SK-N-SH (cell line): ENCODE results near the gene CACYBP. TPM values are rescaled to one million over a fixed set of nuclear protein-coding genes. Genes with fewer than 3 reads are reported as not detected.

Source experiments
- CTCF ChIA-PET: fragments of 300-600, 350-600 bp; formaldehyde crosslinking; extraction: SDS; loops from one replicate; lab custom pipeline; 2021; lab: Yijun Ruan, JAX
- POLR2A ChIA-PET: fragments of 350-600 bp; sonication (Branson Sonifier 250); formaldehyde crosslinking; extraction: SDS; loops from one replicate; lab custom pipeline; 2020; ENCODE audit warnings: antibody characterized with exemption, inconsistent platforms; lab: Yijun Ruan, JAX
- DNase-seq: peaks from one replicate; pipeline ENCODE4 v3.0.0; 2012
- H2AFZ ChIP-seq: fragments of 200-600 bp; sonication (generic); 2 replicates; pipeline ENCODE4 v1.8.1; 2016; ENCODE audit warnings: antibody characterized with exemption, mild to moderate bottlenecking, low read depth
- H3F3A ChIP-seq: fragments of 200-600 bp; sonication (generic); replicated peaks from 2 replicates; pipeline ENCODE3; 2016; ENCODE audit warnings: antibody characterized with exemption, mild to moderate bottlenecking; ENCODE audit not compliant: insufficient read depth
- H3K27ac ChIP-seq, 2 experiments: fragments of 200-500 bp in 1 of 2; fragments of 200-600 bp in 1 of 2; sonication (Bioruptor generic) in 1 of 2; sonication (generic), shearing (Covaris generic) in 1 of 2; 2 replicates each; pipeline versions ENCODE4 v1.5.1 to v1.6.1; 2014 to 2016; ENCODE audit warnings: low read depth in 2 of 2, inconsistent platforms in 1 of 2, low read length in 1 of 2, mild to moderate bottlenecking in 1 of 2, mixed read lengths in 1 of 2
- H3K27me3 ChIP-seq: fragments of 200-600 bp; sonication (generic), shearing (Covaris generic); 2 replicates; pipeline ENCODE4 v1.6.1; 2016; ENCODE audit warnings: mixed run types; ENCODE audit not compliant: insufficient read depth
- H3K36me3 ChIP-seq, 2 experiments: fragments of 200-500 bp in 1 of 2; fragments of 200-600 bp in 1 of 2; sonication (Bioruptor generic) in 1 of 2; sonication (generic) in 1 of 2; replicated peaks in 1 of 2; 2 replicates each; pipeline versions ENCODE3 to v1.5.1; 2014 to 2016; ENCODE audit warnings: low read length in 1 of 2, mild to moderate bottlenecking in 1 of 2; ENCODE audit not compliant: insufficient read depth in 2 of 2, control insufficient read depth in 1 of 2
- H3K4me1 ChIP-seq, 2 experiments: fragments of 200-500 bp in 1 of 2; fragments of 200-600 bp in 1 of 2; sonication (Bioruptor generic) in 1 of 2; sonication (generic), shearing (Covaris generic) in 1 of 2; 2 replicates each; pipeline versions ENCODE4 v1.5.1 to v1.6.1; 2014 to 2016; ENCODE audit warnings: low read depth in 1 of 2, low read length in 1 of 2, mixed run types in 1 of 2; ENCODE audit not compliant: insufficient read depth in 2 of 2, control insufficient read depth in 1 of 2
- H3K4me2 ChIP-seq: fragments of 200-600 bp; sonication (generic), shearing (Covaris generic); 2 replicates; pipeline ENCODE4 v1.6.1; 2017; ENCODE audit warnings: mixed run types
- H3K4me3 ChIP-seq, 2 experiments: fragments of 200-500 bp in 1 of 2; fragments of 200-600 bp in 1 of 2; sonication (Bioruptor generic) in 1 of 2; sonication (generic), shearing (Covaris generic) in 1 of 2; 2 replicates each; pipeline versions ENCODE4 v1.5.1 to v1.8.1; 2014 to 2016; ENCODE audit warnings: low read depth in 2 of 2, inconsistent platforms in 1 of 2, low read length in 1 of 2, mild to moderate bottlenecking in 1 of 2, mixed read lengths in 1 of 2, moderate library complexity in 1 of 2
- H3K79me2 ChIP-seq: fragments of 200-600 bp; sonication (generic); 2 replicates; pipeline ENCODE4 v1.8.1; 2017; ENCODE audit warnings: mild to moderate bottlenecking; ENCODE audit not compliant: insufficient read depth
- H3K9ac ChIP-seq: fragments of 200-600 bp; sonication (generic); 2 replicates; pipeline ENCODE4 v1.6.1; 2017; ENCODE audit warnings: mixed run types
- H3K9me2 ChIP-seq: fragments of 200-600 bp; sonication (generic); 2 replicates; pipeline ENCODE4 v1.6.1; 2017; ENCODE audit warnings: mixed run types
- H3K9me3 ChIP-seq: fragments of 200-600 bp; sonication (generic); 2 replicates; pipeline ENCODE4 v1.6.1; 2017; ENCODE audit warnings: mixed run types, mild to moderate bottlenecking, moderate library complexity
- H4K20me1 ChIP-seq: fragments of 200-600 bp; sonication (generic); 2 replicates; pipeline ENCODE4 v1.6.1; 2017; ENCODE audit warnings: mild to moderate bottlenecking, mixed run types; ENCODE audit not compliant: insufficient read depth
- FOSL2 ChIP-seq: IDR thresholded peaks from 2 replicates; pipeline ENCODE4 v1.4.0; 2012; ENCODE audit warnings: low read depth, mild to moderate bottlenecking, moderate library complexity, borderline replicate concordance
- JUND ChIP-seq: IDR thresholded peaks from 2 replicates; pipeline ENCODE4 v1.4.0; 2012
- NFIC ChIP-seq: IDR thresholded peaks from 2 replicates; pipeline ENCODE4 v1.4.0; 2012; ENCODE audit warnings: borderline replicate concordance
- RAD21 ChIP-seq: IDR thresholded peaks from 2 replicates; pipeline ENCODE4 v1.6.1; 2012; ENCODE audit warnings: mild to moderate bottlenecking, low read length
- REST ChIP-seq: IDR thresholded peaks from 2 replicates; pipeline ENCODE4 v1.6.1; 2012; ENCODE audit warnings: mild to moderate bottlenecking, low read depth, low read length, moderate library complexity
- RXRA ChIP-seq: IDR thresholded peaks from 2 replicates; pipeline ENCODE4 v1.4.0; 2012; ENCODE audit warnings: low read depth, mild to moderate bottlenecking, borderline replicate concordance
- SIN3A ChIP-seq: IDR thresholded peaks from 2 replicates; pipeline ENCODE4 v1.6.1; 2012; ENCODE audit warnings: low read depth, mild to moderate bottlenecking, low read length, moderate library complexity, borderline replicate concordance
- SMC3 ChIP-seq: IDR thresholded peaks from 2 replicates; pipeline ENCODE4 v1.6.1; 2012; ENCODE audit warnings: low read depth, low read length, improper control_type of control experiment
- TAF1 ChIP-seq: IDR thresholded peaks from 2 replicates; pipeline ENCODE4 v1.6.1; 2012; ENCODE audit warnings: low read depth, mild to moderate bottlenecking, low read length, moderate library complexity, borderline replicate concordance
- TCF12 ChIP-seq: IDR thresholded peaks from 2 replicates; pipeline ENCODE4 v1.4.0; 2012
- TEAD4 ChIP-seq: IDR thresholded peaks from 2 replicates; pipeline ENCODE4 v1.4.0; 2012; ENCODE audit warnings: mild to moderate bottlenecking, borderline replicate concordance; ENCODE audit not compliant: insufficient read depth
- YY1 ChIP-seq: IDR thresholded peaks from 2 replicates; pipeline ENCODE4 v1.4.0; 2012; ENCODE audit warnings: low read depth, mild to moderate bottlenecking
- WGBS: methylation state at CpG from one replicate; pipeline ENCODE4 v1.1.6; 2017; ENCODE audit warnings: low lambda C conversion rate; 5-methylcytosine and 5-hydroxymethylcytosine counted together
- polyA plus RNA-seq, 3 experiments: library from polyadenylated mRNA; depleted of rRNA; stranded (reverse); fragments of >200 nt; gene quantifications; 2 replicates each; pipeline ENCODE4 v1.2.3, GENCODE V29; 2012
- TF ChIP-seq, protein P1 (sequence below): IDR thresholded peaks from 2 replicates; pipeline ENCODE4; 2012
- TF ChIP-seq, protein P2 (sequence below): fragments of 200-600 bp; sonication (generic); IDR thresholded peaks from 2 replicates; pipeline ENCODE4 v1.6.1; 2017; ENCODE audit warnings: antibody characterized with exemption, mild to moderate bottlenecking, moderate library complexity

CACYBP gene
- polyA plus RNA-seq, 1 of the 3 experiments (the other 2 are of a cell fraction) = 56.2 TPM

- no peak for TF ChIP-seq REST
- 0 out of 2 replicates have a peak, but pooled peaks have one; percentile 13 for TF ChIP-seq TCF12
- TF ChIP-seq JUND = peak; percentile 22; the same call in 1 of the 2 replicates
- no peak for TF ChIP-seq RXRA
- TF ChIP-seq, protein P1, sequence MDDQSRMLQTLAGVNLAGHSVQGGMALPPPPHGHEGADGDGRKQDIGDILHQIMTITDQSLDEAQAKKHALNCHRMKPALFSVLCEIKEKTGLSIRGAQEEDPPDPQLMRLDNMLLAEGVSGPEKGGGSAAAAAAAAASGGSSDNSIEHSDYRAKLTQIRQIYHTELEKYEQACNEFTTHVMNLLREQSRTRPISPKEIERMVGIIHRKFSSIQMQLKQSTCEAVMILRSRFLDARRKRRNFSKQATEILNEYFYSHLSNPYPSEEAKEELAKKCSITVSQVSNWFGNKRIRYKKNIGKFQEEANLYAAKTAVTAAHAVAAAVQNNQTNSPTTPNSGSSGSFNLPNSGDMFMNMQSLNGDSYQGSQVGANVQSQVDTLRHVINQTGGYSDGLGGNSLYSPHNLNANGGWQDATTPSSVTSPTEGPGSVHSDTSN = peak; percentile 52; the same call in 1 of the 2 replicates
- peak; percentile 52; the same call in 1 of the 2 replicates for TF ChIP-seq FOSL2
- TF ChIP-seq NFIC = peak; percentile 39; the same call in 1 of the 2 replicates
- TF ChIP-seq SIN3A = no peak
- no peaks in the 10 kb centered on the region for H3K27me3 ChIP-seq
- WGBS = 75% methylated on average over 4 of the region's 4 CpGs
- H3K4me1 ChIP-seq = peaks cover 8 to 13% of the 10 kb centered on the region in 2 experiments; a peak in 2 of 4 replicates
- ChIA-PET CTCF (interaction anchor here (1.0 to 1.8 kb wide), 6 partner anchors 11 to 714 kb away, joined by 3 to 8 read pairs (median 4); no protein-coding TSS in a partner anchor), POLR2A (no interaction called here)
- H3K9me3 ChIP-seq = no peaks in the 10 kb centered on the region
- H3K9me2 ChIP-seq = no peaks in the 10 kb centered on the region
- no peak overlapping the region for H3K4me2 ChIP-seq
- DNase-seq = no peak
- H3K79me2 ChIP-seq = no peaks in the 10 kb centered on the region
- H3K36me3 ChIP-seq = peaks cover 0 to 5% of the 10 kb centered on the region in 2 experiments
- no peaks in the 10 kb centered on the region for H3F3A ChIP-seq
- no peak overlapping the region for H3K9ac ChIP-seq
- H3K27ac ChIP-seq = no peak overlapping the region
- H2AFZ ChIP-seq = no peak overlapping the region
- H4K20me1 ChIP-seq = no peaks in the 10 kb centered on the region
- H3K4me3 ChIP-seq = no peak overlapping the region
Measured at GRCh38 chr1:174976436-174977108, 23.2 kb upstream of the CACYBP start.

GRCh38 chr1:174982971-174983689, 16.6 kb upstream of the CACYBP start:
- ChIA-PET CTCF (interaction anchor here (0.6 to 2.6 kb wide), 36 partner anchors 9 to 991 kb away, joined by 3 to 17 read pairs (median 4); no protein-coding TSS in a partner anchor), POLR2A (no interaction called here)
- Histone ChIP-seq H3K4me2 (no peak overlapping the region), H3K4me1 (no peaks in the 10 kb centered on the region), H3K36me3 (peaks cover 0 to 8% of the 10 kb centered on the region in 2 experiments), H3K27ac (no peak overlapping the region), H2AFZ (no peak overlapping the region), H3K79me2 (no peaks in the 10 kb centered on the region), H3F3A (peaks cover 4% of the 10 kb centered on the region), H3K4me3 (no peak overlapping the region; a peak in 1 of 4 replicates), H3K9me3 (no peaks in the 10 kb centered on the region), H3K9me2 (no peaks in the 10 kb centered on the region), H3K27me3 (no peaks in the 10 kb centered on the region), H3K9ac (no peak overlapping the region), H4K20me1 (no peaks in the 10 kb centered on the region)
- DNase-seq = peak; percentile 28
- TF ChIP-seq SIN3A (no peak), FOSL2 (no peak), YY1 (no peak), RAD21 (peak; percentile 65), TAF1 (no peak), SMC3 (peak; percentile 58), TEAD4 (no peak)
- TF ChIP-seq, protein P2, sequence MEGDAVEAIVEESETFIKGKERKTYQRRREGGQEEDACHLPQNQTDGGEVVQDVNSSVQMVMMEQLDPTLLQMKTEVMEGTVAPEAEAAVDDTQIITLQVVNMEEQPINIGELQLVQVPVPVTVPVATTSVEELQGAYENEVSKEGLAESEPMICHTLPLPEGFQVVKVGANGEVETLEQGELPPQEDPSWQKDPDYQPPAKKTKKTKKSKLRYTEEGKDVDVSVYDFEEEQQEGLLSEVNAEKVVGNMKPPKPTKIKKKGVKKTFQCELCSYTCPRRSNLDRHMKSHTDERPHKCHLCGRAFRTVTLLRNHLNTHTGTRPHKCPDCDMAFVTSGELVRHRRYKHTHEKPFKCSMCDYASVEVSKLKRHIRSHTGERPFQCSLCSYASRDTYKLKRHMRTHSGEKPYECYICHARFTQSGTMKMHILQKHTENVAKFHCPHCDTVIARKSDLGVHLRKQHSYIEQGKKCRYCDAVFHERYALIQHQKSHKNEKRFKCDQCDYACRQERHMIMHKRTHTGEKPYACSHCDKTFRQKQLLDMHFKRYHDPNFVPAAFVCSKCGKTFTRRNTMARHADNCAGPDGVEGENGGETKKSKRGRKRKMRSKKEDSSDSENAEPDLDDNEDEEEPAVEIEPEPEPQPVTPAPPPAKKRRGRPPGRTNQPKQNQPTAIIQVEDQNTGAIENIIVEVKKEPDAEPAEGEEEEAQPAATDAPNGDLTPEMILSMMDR = peak; percentile 73
